PC-3 (cell line): ENCODE data around the gene GABRA5.

ENCODE experiments used
- EZH2 ChIP-seq: fragments of 300-600 bp; sonication (generic); IDR thresholded peaks from one replicate; pipeline ENCODE4 v1.6.1; 2017; ENCODE audit warnings: antibody characterized with exemption, mild to moderate bottlenecking, low read length; ENCODE audit not compliant: unreplicated experiment
- TF ChIP-seq, protein P1 (sequence below): fragments of 300-600 bp; sonication (generic); conservative IDR thresholded peaks from 2 replicates; pipeline ENCODE4 v1.5.1; 2017; ENCODE audit warnings: antibody characterized with exemption, low read depth, mild to moderate bottlenecking, low read length

- TF ChIP-seq, protein P1, sequence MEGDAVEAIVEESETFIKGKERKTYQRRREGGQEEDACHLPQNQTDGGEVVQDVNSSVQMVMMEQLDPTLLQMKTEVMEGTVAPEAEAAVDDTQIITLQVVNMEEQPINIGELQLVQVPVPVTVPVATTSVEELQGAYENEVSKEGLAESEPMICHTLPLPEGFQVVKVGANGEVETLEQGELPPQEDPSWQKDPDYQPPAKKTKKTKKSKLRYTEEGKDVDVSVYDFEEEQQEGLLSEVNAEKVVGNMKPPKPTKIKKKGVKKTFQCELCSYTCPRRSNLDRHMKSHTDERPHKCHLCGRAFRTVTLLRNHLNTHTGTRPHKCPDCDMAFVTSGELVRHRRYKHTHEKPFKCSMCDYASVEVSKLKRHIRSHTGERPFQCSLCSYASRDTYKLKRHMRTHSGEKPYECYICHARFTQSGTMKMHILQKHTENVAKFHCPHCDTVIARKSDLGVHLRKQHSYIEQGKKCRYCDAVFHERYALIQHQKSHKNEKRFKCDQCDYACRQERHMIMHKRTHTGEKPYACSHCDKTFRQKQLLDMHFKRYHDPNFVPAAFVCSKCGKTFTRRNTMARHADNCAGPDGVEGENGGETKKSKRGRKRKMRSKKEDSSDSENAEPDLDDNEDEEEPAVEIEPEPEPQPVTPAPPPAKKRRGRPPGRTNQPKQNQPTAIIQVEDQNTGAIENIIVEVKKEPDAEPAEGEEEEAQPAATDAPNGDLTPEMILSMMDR, result peak; percentile 95
- TF ChIP-seq EZH2, result no peak
Observed at GRCh38 chr15:26891448-26892181, 24.8 kb downstream of the GABRA5 start.
